B cell (primary cell): Measurements from ENCODE around the gene MED25. TPM values are rescaled to one million over a fixed set of nuclear protein-coding genes. Genes with fewer than 3 reads are reported as not detected.

Experiments
- ATAC-seq: fragments of 200-7000 bp; cut with Tn5 transposase; one replicate; pipeline ENCODE4 v1.10.0; 2021; ENCODE audit warnings: low read depth, mild to moderate bottlenecking, moderate number of reproducible peaks, moderate library complexity
- CTCF ChIA-PET: fragments of 350-600 bp; sonication (Branson Sonifier 250); formaldehyde crosslinking; loops from one replicate; lab custom pipeline; 2021; ENCODE audit warnings: antibody characterized with exemption, inconsistent platforms; lab: Charles Lee
- POLR2A ChIA-PET: fragments of 350-600 bp; sonication (Branson Sonifier 250); formaldehyde crosslinking; loops from one replicate; lab custom pipeline; 2021; ENCODE audit warnings: antibody characterized with exemption; lab: Charles Lee
- DNase-seq: peaks from one replicate; pipeline ENCODE4 v3.0.0; 2013
- H2AFZ ChIP-seq: 2 replicates; pipeline ENCODE4 v1.6.1; 2012; ENCODE audit warnings: mild to moderate bottlenecking, low read depth, low read length; ENCODE audit not compliant: insufficient read depth, poor library complexity, severe bottlenecking
- H3K27ac ChIP-seq, 2 donors: 1 replicate in 1 of 2; 2 replicates in 1 of 2; pipeline ENCODE4 v1.5.1; 2012 to 2013; ENCODE audit warnings: low read length in 2 of 2, mild to moderate bottlenecking in 2 of 2, moderate library complexity in 1 of 2
- H3K27me3 ChIP-seq, 4 experiments: fragments of 200-600 bp in 1 of 4; sonication (generic) in 1 of 4; replicated peaks in 1 of 4; 1 replicate in 2 of 4; 2 replicates in 2 of 4; pipeline versions ENCODE4 v1.6.1 to v1.7.0; 2013 to 2016; ENCODE audit warnings: low read length in 3 of 4, mild to moderate bottlenecking in 2 of 4, mixed read lengths in 1 of 4, moderate library complexity in 1 of 4; ENCODE audit not compliant: insufficient read depth in 4 of 4, control insufficient read depth in 3 of 4; ENCODE audit errors: control extremely low read depth in 1 of 4
- H3K36me3 ChIP-seq, 2 experiments: replicated peaks in 1 of 2; 1 replicate in 1 of 2; 2 replicates in 1 of 2; pipeline versions ENCODE4 v1.6.1 to v1.7.1; 2013; ENCODE audit warnings: low read length in 1 of 2; ENCODE audit not compliant: insufficient read depth in 2 of 2, control insufficient read depth in 1 of 2; ENCODE audit errors: control extremely low read depth in 1 of 2, extremely low read depth in 1 of 2
- H3K4me1 ChIP-seq, 2 donors: fragments of 200-600 bp in 1 of 2; sonication (generic) in 1 of 2; 1 replicate in 1 of 2; 2 replicates in 1 of 2; pipeline versions ENCODE4 v1.5.1 to v1.6.1; 2013 to 2017; ENCODE audit warnings: low read length in 2 of 2; ENCODE audit not compliant: control insufficient read depth in 2 of 2, insufficient read depth in 2 of 2
- H3K4me2 ChIP-seq: replicated peaks from 2 replicates; pipeline ENCODE3; 2012; ENCODE audit warnings: mild to moderate bottlenecking, low read depth, low read length; ENCODE audit not compliant: poor library complexity, severe bottlenecking
- H3K4me3 ChIP-seq, 5 experiments: fragments of 200-600 bp in 1 of 5; sonication (generic) in 1 of 5; 1 replicate in 3 of 5; 2 replicates in 2 of 5; pipeline versions ENCODE4 v1.5.1 to v1.7.0; 2011 to 2016; ENCODE audit warnings: low read length in 4 of 5, mild to moderate bottlenecking in 4 of 5, low read depth in 2 of 5, control low read depth in 1 of 5, moderate library complexity in 1 of 5; ENCODE audit not compliant: insufficient read depth in 1 of 5; ENCODE audit errors: control extremely low read depth in 1 of 5, extremely low read depth in 1 of 5
- H3K79me2 ChIP-seq: fragments of 200-600 bp; sonication (generic); one replicate; pipeline ENCODE4 v1.6.0; 2016; ENCODE audit warnings: low read length; ENCODE audit not compliant: control insufficient read depth, insufficient read depth
- H3K9ac ChIP-seq: fragments of 200-600 bp; sonication (generic); 2 replicates; pipeline ENCODE4 v1.6.1; 2017; ENCODE audit warnings: mild to moderate bottlenecking, low read length, moderate library complexity
- H3K9me3 ChIP-seq, 3 donors: one replicate each; pipeline versions ENCODE4 v1.6.1 to v1.7.1; 2013; ENCODE audit warnings: low read length in 2 of 3; ENCODE audit not compliant: control insufficient read depth in 2 of 3, insufficient read depth in 1 of 3; ENCODE audit errors: control extremely low read depth in 1 of 3
- H4K20me1 ChIP-seq: 2 replicates; pipeline ENCODE4 v1.6.0; 2012; ENCODE audit warnings: mild to moderate bottlenecking, low read length; ENCODE audit not compliant: insufficient read depth, control insufficient read depth, poor library complexity, severe bottlenecking
- H3K27ac Mint-ChIP-seq: one replicate; pipeline ENCODE4 v1.8.0; 2021; ENCODE audit warnings: mixed read lengths
- H3K27me3 Mint-ChIP-seq: one replicate; pipeline ENCODE4 v1.8.0; 2021; ENCODE audit warnings: mixed read lengths
- H3K4me1 Mint-ChIP-seq: one replicate; pipeline ENCODE4 v1.8.0; 2021; ENCODE audit warnings: mixed read lengths
- H3K4me3 Mint-ChIP-seq: one replicate; pipeline ENCODE4 v1.8.0; 2021; ENCODE audit warnings: mixed read lengths
- H3K9me3 Mint-ChIP-seq: one replicate; pipeline ENCODE4 v1.8.0; 2022; ENCODE audit warnings: mixed read lengths; ENCODE audit not compliant: insufficient read depth
- EZH2 ChIP-seq: IDR thresholded peaks from 2 replicates; pipeline ENCODE4 v1.6.1; 2012; ENCODE audit warnings: borderline replicate concordance, low read depth, mild to moderate bottlenecking, moderate library complexity, low read length; ENCODE audit not compliant: insufficient read depth, poor library complexity, severe bottlenecking
- WGBS: methylation state at CpG from one replicate; pipeline ENCODE4 v1.1.5; 2013; ENCODE audit warnings: missing lambda C conversion rate; ENCODE audit not compliant: insufficient coverage; 5-methylcytosine and 5-hydroxymethylcytosine counted together
- intact Hi-C: fragments of 100-400 bp; cut with micrococcal nuclease; formaldehyde crosslinking; loops from one replicate; pipeline ENCODE4 v1.10.0; 2022
- polyA plus RNA-seq: library from polyadenylated mRNA; depleted of rRNA; stranded (reverse); fragments of >200 nt; gene quantifications from 2 replicates; pipeline ENCODE4 v1.2.3, GENCODE V29; 2012
- total RNA-seq, 2 donors: library from RNA; stranded (reverse); fragments of 120-200 nt in 1 of 2; gene quantifications; 1 replicate in 1 of 2; 2 replicates in 1 of 2; pipeline versions ENCODE4 v1.2.3 to v1.2.4, GENCODE V29; 2013 to 2022
- TF ChIP-seq, protein P1 (sequence below): fragments of 200-600 bp; IDR thresholded peaks from one replicate; pipeline ENCODE4 v1.8.0; 2022; ENCODE audit warnings: antibody characterized with exemption, mild to moderate bottlenecking

Gene MED25
- total and polyA plus RNA-seq, 2 donors (not counting 1 experiment from before 2014, with no cell fraction given) = 93.0 to 126 TPM

DNA sequence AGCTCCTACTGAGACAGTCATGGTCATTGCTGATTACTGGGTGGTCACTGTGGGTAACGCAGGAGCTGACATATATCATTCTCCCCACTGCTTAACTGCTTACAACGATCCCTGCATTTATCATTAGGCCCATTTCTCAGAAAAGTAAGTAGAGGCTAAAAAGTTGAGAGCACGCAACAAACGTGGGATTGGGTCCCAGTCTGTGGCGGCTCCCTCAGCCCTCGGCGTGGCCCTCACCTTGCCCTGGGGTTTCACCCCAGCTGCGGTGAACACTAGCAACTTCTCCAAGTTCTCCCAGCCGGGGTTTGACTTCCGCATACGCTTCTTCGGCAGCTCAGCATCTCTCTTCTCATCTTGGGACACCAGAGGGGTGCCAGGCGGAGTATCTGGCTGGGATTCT is 46.8 kb downstream of the MED25 start:
- Mint-ChIP-seq H3K4me1 (peaks cover 40% of the 10 kb centered on the region), H3K27me3 (no peaks in the 10 kb centered on the region), H3K9me3 (no peaks in the 10 kb centered on the region), H3K4me3 (no peak overlapping the region), H3K27ac (no peak overlapping the region)
- H3K36me3 ChIP-seq = peaks cover 0 to 43% of the 10 kb centered on the region in 2 experiments
- no peak overlapping the region for H3K4me3 ChIP-seq
- H4K20me1 ChIP-seq = peaks cover 57% of the 10 kb centered on the region
- peaks cover 21 to 39% of the 10 kb centered on the region in 2 donors for H3K4me1 ChIP-seq
- H3K9me3 ChIP-seq = peaks cover 0 to 20% (median 0%) of the 10 kb centered on the region in 3 donors
- ChIA-PET POLR2A (interaction anchor here (0.7 to 1.1 kb wide), 2 partner anchors 11 to 1246 kb away, joined by 6 read pairs; partner anchors contain the start of genes AKT1S1 and RPL18), CTCF (interaction anchor here (1.2 kb wide), 1 partner anchor 85 kb away, joined by 3 read pairs; no protein-coding TSS in a partner anchor)
- intact Hi-C loops = no loop called here
- H3K27me3 ChIP-seq = no peaks in the 10 kb centered on the region
- DNase-seq = no peak
- H3K4me2 ChIP-seq = peak overlapping the region; percentile 42
- no peak for ATAC-seq
- WGBS = 96% methylated on average over 12 of the region's 13 CpGs
- no peak overlapping the region for H3K27ac ChIP-seq
- H3K9ac ChIP-seq = no peak overlapping the region
- no peak overlapping the region for H2AFZ ChIP-seq
- TF ChIP-seq, protein P1, sequence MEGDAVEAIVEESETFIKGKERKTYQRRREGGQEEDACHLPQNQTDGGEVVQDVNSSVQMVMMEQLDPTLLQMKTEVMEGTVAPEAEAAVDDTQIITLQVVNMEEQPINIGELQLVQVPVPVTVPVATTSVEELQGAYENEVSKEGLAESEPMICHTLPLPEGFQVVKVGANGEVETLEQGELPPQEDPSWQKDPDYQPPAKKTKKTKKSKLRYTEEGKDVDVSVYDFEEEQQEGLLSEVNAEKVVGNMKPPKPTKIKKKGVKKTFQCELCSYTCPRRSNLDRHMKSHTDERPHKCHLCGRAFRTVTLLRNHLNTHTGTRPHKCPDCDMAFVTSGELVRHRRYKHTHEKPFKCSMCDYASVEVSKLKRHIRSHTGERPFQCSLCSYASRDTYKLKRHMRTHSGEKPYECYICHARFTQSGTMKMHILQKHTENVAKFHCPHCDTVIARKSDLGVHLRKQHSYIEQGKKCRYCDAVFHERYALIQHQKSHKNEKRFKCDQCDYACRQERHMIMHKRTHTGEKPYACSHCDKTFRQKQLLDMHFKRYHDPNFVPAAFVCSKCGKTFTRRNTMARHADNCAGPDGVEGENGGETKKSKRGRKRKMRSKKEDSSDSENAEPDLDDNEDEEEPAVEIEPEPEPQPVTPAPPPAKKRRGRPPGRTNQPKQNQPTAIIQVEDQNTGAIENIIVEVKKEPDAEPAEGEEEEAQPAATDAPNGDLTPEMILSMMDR = no peak
- TF ChIP-seq EZH2 = no peak
- peaks cover 45% of the 10 kb centered on the region for H3K79me2 ChIP-seq
